Neural crest cell (in vitro differentiated cells): ENCODE results near the gene MYOG. TPM values are rescaled to one million over a fixed set of nuclear protein-coding genes. Genes with fewer than 3 reads are reported as not detected.

Experiments
- DNase-seq: peaks from one replicate; pipeline ENCODE4 v3.0.0; 2021; ENCODE audit warnings: low read depth, mixed read lengths, low spot score
- H3K27ac Mint-ChIP-seq: one replicate; pipeline ENCODE4 v1.8.0; 2021; ENCODE audit warnings: mild to moderate bottlenecking, mixed read lengths; ENCODE audit not compliant: unreplicated experiment
- H3K27me3 Mint-ChIP-seq: 2 replicates; pipeline ENCODE4 v1.8.0; 2021; ENCODE audit warnings: low read depth, mild to moderate bottlenecking, mixed read lengths
- H3K36me3 Mint-ChIP-seq: 2 replicates; pipeline ENCODE4 v1.8.0; 2021; ENCODE audit warnings: low read depth, mild to moderate bottlenecking, mixed read lengths
- H3K4me1 Mint-ChIP-seq: 2 replicates; pipeline ENCODE4 v1.8.0; 2021; ENCODE audit warnings: mixed read lengths
- H3K4me3 Mint-ChIP-seq: one replicate; pipeline ENCODE4 v1.8.0; 2021; ENCODE audit warnings: mild to moderate bottlenecking, mixed read lengths
- H3K9me3 Mint-ChIP-seq: 2 replicates; pipeline ENCODE4 v1.8.0; 2021; ENCODE audit warnings: mixed read lengths
- total RNA-seq: library from RNA; stranded (reverse); gene quantifications from 2 replicates; pipeline ENCODE4 v1.2.1, GENCODE V29; 2021
- TF ChIP-seq, protein P1 (sequence below): fragments of 200-600 bp; sonication (generic); conservative IDR thresholded peaks from 2 replicates; pipeline ENCODE4 v1.5.0; 2021; ENCODE audit warnings: antibody characterized with exemption, mild to moderate bottlenecking

MYOG gene
- total RNA-seq, 1 donor from 2014 or later: not detected

DNA sequence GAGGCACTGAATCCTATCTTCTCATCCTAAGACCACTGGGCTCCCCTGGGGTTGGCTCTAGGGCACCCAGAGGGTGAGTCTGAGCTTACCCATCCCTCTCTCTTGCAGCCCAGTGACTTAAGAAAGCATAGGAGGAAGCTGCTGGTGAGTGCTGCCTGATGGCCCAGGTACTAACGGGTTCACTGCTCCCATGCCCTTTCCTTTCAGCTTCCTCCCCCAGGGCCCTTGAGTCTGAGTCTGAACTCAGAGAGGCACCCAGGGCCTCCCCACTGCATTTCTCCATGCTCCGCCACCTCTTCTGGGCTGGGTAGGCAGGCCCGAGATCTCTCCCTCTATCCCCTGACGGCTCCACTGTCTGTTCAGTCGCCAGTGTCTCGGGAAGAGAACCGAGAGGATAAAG lies 29.8 kb downstream of the MYOG start:
- Mint-ChIP-seq H3K27ac (no peak overlapping the region), H3K9me3 (no peaks in the 10 kb centered on the region), H3K4me3 (no peak overlapping the region), H3K4me1 (peaks cover 19% of the 10 kb centered on the region), H3K27me3 (no peaks in the 10 kb centered on the region), H3K36me3 (no peaks in the 10 kb centered on the region)
- DNase-seq: no peak
- TF ChIP-seq, protein P1, sequence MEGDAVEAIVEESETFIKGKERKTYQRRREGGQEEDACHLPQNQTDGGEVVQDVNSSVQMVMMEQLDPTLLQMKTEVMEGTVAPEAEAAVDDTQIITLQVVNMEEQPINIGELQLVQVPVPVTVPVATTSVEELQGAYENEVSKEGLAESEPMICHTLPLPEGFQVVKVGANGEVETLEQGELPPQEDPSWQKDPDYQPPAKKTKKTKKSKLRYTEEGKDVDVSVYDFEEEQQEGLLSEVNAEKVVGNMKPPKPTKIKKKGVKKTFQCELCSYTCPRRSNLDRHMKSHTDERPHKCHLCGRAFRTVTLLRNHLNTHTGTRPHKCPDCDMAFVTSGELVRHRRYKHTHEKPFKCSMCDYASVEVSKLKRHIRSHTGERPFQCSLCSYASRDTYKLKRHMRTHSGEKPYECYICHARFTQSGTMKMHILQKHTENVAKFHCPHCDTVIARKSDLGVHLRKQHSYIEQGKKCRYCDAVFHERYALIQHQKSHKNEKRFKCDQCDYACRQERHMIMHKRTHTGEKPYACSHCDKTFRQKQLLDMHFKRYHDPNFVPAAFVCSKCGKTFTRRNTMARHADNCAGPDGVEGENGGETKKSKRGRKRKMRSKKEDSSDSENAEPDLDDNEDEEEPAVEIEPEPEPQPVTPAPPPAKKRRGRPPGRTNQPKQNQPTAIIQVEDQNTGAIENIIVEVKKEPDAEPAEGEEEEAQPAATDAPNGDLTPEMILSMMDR: no peak

DNA sequence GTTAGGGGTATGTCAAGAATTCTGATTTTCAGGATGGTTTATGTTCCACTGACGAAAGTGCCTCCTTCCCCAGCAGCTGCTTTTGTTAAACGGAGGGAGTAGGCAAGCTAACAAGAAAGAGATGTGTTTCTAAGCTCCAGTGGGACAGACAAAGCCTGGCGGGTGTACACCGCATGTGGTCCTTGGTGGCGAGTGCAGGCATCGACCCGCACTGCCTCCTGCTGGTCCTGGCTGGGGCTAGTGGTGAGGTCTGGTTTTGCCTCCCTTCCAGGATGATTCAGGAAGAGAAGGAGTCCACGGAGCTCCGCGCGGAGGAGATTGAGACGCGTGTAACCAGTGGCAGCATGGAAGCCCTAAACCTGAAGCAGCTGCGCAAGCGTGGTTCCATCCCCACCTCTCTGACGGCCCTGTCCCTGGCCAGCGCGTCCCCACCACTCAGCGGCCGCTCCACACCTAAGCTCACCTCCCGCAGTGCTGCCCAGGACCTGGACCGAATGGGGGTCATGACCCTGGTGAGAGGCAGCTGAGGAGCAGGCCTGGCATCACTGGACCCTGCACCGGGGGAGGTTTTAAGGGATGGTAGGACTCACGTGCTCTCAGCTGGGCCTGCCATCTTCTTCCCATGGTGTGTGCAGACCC lies 30.5 kb downstream of the MYOG start:
- Mint-ChIP-seq H3K9me3 (no peaks in the 10 kb centered on the region), H3K27ac (no peak overlapping the region), H3K27me3 (no peaks in the 10 kb centered on the region), H3K4me3 (no peak overlapping the region), H3K36me3 (no peaks in the 10 kb centered on the region), H3K4me1 (peaks cover 19% of the 10 kb centered on the region)
- TF ChIP-seq, protein P1: no peak
- peak; percentile 10 for DNase-seq

DNA sequence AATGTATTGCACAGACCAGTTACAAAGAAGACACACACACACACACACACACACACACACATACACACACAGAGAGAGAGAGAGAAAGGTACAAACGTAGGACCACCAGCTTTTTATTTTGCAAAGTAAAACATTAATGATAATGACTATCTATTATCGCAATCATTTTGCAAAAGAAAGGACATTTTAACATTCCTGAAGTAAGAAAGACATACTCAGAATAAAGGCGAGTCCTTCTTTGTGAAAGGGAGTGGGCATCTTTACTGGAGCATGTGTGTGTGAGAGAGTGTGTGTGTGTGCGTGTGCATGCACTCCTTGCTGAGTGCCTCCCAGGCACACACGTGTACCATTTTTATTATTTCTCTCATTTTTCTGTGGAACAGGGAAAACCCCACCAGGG lies 31.2 kb downstream of the MYOG start:
- DNase-seq: no peak
- Mint-ChIP-seq H3K9me3 (no peaks in the 10 kb centered on the region), H3K4me1 (peaks cover 19% of the 10 kb centered on the region), H3K4me3 (no peak overlapping the region), H3K27ac (no peak overlapping the region), H3K27me3 (no peaks in the 10 kb centered on the region), H3K36me3 (no peaks in the 10 kb centered on the region)
- TF ChIP-seq, protein P1: no peak

DNA sequence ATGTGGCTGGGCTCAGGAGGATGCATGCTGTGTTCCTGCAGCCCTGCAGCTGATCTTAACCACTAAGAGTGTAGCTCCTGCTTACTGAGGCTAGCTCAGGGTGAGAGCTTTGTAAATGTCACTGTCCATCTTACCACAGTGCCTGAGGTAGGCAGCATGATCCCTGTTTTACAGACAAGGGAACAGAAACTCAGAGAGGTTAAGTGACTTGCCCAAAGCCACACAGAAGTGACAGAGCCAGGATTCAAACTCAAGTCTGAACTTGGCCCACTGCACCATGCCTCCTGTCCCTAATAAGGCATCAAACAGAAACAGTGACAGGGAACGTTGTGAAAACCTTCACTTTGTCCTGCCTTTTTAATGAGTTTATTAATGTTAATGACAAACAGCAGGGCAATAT lies 31.6 kb downstream of the MYOG start:
- Mint-ChIP-seq H3K27me3 (no peaks in the 10 kb centered on the region), H3K9me3 (no peaks in the 10 kb centered on the region), H3K4me1 (peaks cover 19% of the 10 kb centered on the region)

DNA sequence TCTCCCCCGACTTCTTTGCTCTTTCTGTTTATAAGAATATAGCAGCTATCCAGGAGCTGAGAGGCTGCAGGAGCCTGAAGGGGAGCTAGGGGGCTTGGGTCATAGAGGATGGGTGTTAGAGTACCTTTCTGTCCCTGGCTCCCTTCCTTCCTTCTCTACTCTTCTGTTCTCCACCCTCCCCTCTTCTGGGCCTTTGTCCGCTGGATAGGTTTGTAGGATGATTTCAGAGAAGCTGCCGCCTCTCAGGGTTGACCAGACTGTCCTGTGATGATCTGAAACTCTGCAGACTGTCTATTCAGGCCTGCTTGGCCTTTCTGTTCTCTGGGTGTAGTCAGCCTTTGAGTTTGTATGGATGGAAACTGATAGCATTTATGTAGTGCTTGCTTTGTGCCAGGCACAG lies 33.2 kb downstream of the MYOG start:
- Mint-ChIP-seq H3K9me3 (no peaks in the 10 kb centered on the region), H3K27me3 (no peaks in the 10 kb centered on the region), H3K27ac (no peak overlapping the region), H3K4me3 (no peak overlapping the region), H3K36me3 (no peaks in the 10 kb centered on the region), H3K4me1 (peaks cover 11% of the 10 kb centered on the region)
- DNase-seq: no peak
- TF ChIP-seq, protein P1: no peak

More for the DNA sequence above, 31.6 kb downstream of the MYOG start:
- no peak for DNase-seq
- TF ChIP-seq, protein P1: no peak
- Mint-ChIP-seq H3K4me3 (no peak overlapping the region), H3K36me3 (no peaks in the 10 kb centered on the region), H3K27ac (no peak overlapping the region)
